ENCODE results near the gene ARHGAP18.
A peak's percentile ranks its signal among the peaks of the same experiment; 100 is the strongest.
"Not testable (repeated sequence)": the region's sequence is repeated elsewhere in the genome, so short reads cannot be mapped to it uniquely, and the experiment has no call there.

Gene ARHGAP18

DNA sequence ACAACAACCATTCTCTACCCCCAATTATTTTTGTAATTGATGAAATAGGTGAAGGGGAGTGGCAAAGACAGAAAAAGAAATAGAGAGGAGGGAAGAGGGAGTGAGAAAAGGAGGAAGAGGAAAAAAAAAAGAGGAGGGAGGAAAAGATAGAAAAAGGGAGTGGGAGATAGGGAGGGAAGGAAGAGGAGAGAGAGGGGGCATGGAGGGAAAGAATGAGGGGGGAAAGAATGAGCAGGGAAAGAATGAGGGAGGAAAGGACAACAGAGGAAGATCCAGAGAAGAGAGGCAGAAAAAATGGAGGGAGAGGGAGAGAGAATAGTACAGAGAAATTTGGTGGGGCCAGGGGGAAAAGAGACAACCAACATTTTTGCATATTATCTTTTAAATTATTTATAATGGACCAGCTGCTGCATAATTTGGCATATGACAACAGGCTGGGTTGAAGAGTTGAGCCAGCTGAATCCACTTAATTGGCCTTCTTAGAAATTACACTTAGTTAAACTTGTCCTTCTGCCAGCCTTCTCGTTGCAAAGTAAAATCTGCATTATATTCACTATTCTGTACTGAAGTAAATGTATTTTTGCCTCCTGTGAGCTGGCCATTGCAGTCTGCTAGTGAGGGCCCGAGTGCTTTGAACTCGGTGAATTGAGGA lies 101.0 kb downstream of the ARHGAP18 start:
- no peak for DNase-seq

- DNase-seq: peak; percentile 12
These were observed 102.3 kb downstream of the ARHGAP18 start for GRCh38 chr6:129607581-129608186.

GRCh38 chr6:129606664-129607063 lies 103.3 kb downstream of the ARHGAP18 start:
- peak; percentile 49 for DNase-seq

- no peak for DNase-seq
These were observed 104.0 kb downstream of the ARHGAP18 start for GRCh38 chr6:129605967-129606366.

DNA sequence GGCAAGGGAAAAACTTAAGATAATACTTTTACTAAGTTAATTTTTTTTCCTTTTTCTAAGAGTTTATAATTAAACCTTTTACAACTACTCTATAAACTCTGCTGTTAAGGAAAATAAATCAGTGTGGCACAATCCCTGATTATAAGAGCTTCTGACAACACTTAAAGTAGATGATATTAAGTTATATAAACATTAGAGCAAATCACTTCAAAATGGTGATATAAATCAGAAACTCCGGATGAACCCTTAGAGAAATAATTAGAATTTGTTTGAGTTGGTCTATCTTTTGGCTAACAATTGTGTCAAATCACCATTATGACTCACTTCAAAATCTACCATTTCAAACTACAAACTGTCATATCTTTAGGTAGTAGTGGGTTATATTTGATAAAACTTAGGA lies 104.9 kb downstream of the ARHGAP18 start:
- no peak for DNase-seq

DNA sequence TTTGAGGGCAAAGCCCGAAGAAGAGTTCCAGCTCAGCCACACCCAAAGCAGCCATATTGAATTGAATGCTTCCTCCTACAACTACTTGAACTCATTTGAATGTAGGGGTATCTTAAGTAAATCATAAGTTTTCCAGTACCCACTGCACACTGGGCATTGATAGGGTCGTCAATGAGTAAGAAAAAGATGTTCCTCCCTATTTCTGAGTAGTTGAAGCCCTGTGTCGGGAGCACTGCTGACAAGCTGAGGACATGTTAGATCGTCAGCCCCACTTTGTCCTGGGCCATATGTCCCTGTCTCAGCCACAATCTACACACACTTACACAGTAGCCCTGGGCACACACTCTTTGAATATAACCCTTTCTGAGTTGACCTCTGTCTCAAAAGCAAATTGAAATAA lies 105.7 kb downstream of the ARHGAP18 start:
- DNase-seq: no peak

DNA sequence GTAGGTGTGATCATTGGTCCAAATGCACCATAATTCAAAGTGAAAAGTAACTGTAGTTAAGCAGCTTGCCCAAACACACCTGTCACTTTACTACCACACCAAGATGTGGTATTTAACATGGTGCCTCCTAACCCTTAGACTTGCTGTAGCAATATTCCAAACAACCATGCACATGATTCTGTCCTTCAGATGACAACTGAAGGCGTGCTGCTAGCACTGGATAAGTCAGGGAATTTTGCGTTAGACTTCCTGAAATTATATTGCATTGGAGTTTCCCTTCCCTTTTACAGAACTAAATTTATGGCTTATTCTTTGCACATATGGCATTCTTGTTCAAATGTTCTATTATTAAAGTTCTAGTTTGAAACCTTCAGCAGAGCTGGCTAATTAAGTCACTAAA lies 106.2 kb downstream of the ARHGAP18 start:
- no peak for DNase-seq

DNA sequence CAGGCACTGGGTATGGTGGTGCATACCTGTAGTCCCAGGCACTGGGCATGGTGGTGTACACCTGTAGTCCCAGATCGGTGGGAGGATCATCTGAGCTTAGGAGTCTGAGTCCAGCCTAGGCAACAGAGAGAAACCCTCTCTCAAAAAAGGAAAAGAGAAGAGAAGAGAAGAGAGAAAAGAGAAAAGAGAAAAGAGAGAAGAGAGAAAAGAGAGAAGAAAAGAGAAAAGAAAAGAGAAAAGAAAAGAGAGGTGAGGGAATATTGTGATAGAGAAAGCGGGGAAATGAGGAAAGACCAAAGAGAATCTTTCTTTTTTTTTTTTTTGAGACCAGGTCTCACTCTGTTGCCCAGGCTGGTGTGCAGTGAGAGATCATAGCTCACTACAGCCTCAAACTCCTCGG lies 108.7 kb downstream of the ARHGAP18 start:
- DNase-seq: no peak

DNA sequence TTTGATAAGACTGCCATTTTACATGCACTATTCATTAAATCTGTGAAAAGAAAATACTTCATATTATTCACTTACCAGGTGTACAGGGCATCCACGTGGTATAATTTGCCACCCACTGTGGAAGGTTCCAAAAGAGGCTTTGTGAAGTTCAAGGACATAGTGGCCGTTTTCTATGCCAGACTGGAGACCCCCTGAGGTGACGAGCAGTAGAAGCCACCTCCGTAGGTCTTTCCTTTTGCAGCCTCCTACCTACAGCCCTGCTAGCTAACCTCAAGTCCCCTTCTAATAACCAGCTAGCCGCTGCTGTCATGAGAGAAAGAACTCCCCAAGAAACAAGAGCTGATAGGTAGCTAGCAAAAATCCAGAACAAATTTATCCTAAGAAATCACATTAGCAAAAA lies 110.5 kb downstream of the ARHGAP18 start:
- no peak for DNase-seq

DNA sequence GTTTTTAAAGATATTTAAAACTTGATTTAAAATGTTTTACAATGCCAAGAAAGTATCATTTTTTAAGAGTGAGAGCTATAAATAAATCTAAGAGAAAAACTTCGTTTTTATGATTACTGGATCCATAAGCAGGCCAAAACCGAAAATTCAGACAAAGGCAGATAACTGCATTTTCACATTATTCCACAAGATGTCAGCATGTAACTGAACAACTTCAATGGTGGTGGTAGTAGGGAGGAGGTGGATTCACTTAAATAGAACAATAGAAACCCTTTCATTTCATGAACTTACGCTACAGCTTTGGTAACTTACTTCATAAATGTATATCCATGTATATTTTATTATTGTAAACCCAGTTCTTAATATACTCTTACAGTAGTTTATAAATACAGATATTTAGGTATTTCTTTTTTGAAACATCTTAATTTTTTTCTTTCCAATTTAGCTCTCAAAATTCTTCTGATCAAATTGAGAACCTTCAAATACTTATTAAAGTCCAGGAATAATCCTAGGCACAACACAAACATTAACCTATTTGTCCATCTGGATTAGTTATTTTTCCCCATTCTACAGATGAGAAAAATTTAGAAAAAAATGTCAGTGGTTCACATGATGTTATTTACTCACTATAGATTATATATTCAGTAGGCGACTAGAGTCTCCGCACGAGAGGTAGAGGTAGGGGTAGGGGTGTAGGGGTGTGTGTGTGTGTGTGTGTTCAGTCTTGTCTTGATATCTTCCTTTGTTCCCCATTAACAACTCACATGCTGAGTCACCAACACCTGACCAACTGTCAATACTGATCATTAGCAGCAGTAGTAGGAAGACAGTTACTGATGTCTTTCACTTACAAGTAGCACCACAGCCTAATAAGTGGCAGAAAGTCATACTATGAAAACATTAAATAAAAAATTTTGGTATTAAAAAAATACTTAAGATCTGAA lies 111.5 kb downstream of the ARHGAP18 start:
- peak; percentile 75 for DNase-seq

DNA sequence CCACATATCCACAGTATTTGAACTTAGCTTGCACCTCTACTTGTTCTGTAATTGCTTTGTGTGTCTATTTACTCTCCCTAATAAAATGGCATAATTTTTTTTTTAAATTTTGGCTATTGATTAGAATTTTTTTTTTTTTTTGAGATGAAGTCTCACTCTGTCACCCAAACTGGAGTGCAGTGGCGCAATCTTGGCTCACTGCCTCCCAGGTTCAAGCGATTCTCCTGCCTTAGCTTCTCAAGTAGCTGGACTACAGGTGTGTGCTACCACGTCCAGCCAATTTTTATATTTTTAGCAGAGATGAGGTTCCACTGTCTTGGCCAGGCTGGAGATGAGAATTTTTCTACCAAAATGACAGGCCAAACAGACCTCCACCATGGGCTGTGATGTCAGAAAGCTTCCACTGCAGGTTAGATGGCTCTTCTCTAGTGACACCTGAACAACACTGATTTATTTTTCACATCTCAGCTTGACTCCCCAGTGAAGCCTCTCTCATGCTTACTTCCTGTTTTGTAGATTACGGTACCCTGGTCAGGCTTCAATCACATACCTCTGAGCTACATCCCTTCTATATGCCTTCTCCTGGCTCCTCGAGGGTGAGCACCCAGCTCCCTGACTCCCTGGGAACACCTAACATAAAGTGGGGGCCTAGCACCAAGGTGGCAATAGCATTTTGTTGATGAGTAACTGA lies 112.8 kb downstream of the ARHGAP18 start:
- DNase-seq: no peak

DNA sequence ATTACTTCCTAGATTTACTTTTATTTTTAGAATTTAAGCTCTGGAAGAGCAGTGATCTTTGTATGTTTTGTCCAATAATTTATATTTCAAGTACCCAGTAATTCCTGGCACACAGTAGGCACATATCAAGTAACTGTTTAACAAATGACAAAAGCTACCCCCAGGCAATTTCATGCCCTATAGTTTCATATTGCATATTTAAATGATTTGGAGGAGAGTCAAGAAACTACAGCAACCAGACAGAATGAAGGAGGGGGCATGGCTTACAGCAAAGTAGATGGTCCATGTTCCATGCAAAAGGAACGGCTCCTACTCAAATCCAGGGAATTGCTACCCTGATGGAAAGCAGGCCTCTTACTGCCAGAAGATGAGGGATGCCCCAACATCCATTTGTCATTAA lies 113.5 kb downstream of the ARHGAP18 start:
- DNase-seq: no peak

DNA sequence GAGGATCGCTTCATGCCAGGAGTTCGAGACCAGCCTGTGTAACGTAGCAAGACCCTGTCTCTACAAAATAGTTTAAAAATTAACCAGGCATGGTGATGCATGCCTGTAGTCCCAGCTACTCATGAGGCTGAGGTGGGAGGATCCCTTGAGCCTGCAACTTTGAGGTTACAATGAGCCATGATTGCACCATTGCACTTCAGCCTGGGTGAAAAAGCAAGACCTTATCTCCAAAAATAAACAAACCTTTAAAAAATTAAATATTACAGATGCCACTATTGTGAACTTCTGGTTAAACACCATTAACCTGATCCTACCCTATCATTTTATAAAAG lies 116.8 kb downstream of the ARHGAP18 start:
- no peak for DNase-seq

- no peak for DNase-seq
These were observed 117.3 kb downstream of the ARHGAP18 start for GRCh38 chr6:129592516-129593232.

DNA sequence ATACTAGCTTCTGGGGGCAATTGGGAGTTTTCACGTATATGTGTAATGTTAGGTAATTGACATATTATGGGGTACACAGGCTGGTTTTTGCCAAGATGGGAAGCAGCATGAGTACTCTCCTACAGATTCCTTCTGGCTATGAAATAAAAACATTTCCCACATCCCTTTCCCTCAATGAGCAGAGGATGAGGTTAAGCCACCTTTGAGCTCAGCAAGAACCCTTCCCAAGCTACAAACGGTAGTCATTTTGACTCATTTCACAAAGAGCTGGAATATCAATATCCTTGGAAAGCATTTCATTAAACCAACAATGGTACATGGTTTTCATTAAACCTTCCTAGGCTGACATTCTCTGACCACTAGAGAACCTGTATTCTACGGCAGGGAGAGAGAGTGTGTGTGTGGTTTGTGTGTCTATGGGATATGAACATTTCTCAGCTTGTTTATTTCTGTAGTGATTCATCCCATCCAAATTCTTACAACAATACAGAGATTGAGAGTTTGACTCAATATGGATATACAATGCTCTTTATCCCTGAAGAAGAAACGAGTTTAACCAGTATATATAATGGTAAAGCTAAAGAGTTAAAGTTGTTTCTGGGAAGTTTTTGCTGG lies 119.5 kb downstream of the ARHGAP18 start:
- no peak for DNase-seq

- no peak for DNase-seq
These were observed 123.2 kb downstream of the ARHGAP18 start for GRCh38 chr6:129586815-129587214.

DNA sequence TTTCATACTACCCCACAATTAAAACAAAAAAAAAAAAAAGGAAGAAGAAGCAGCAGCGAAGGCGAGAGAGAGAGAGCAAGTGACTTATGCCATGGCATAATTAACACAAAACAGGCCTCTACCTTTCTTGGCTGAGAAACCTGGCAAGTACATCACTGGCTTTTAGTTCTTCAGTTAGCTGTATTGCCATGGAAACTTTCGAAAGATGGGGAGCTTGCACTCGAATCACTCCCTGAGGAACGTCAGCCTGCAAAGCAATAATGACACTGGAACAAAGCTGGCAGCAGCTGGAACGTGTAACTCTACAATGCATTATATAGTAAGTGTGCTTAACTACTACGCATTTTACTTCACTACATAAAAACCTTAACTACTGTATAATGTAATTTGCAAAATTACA lies 126.1 kb downstream of the ARHGAP18 start:
- DNase-seq: no peak

DNA sequence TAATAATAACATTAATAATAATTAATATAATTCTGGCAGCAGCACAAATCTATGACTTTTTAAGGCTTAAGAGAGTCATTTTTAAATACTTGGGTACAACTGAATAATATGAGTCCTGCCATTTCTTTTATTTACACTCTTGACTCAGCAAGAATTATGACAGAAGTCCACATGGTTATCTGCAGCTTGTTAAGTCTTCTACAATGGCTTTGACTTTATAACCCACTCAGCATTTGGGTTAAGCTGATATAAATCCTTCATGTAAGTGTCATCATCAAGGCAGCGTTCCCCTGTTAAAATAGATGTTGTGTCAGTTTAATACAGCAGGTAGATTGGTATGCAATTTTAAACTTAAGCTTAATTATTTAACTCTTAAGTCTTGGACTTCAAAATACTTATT lies 131.7 kb downstream of the ARHGAP18 start:
- no peak for DNase-seq

- DNase-seq: no peak
These were observed 132.3 kb downstream of the ARHGAP18 start for GRCh38 chr6:129577691-129578090.

DNA sequence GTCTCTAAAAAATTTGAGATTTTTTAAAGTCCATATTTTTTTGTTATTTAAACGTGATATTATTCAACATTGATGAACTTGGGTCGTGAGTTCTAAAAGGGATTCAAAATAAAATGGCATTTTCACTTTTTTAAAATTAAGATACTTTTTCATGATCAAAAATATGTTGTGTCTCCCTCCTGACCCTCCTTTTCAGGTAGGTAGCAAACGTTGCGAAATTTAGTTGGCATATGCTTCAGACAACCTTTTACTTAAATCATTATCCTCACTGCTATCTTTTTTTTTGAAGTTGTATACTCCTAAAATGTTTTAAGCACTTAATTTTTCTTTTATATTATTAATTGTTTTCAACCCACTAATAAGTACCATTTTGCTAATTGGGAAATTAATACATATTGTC lies 133.5 kb downstream of the ARHGAP18 start:
- no peak for DNase-seq

- peak; percentile 6 for DNase-seq
These were observed 134.4 kb downstream of the ARHGAP18 start for GRCh38 chr6:129575378-129576118.

DNA sequence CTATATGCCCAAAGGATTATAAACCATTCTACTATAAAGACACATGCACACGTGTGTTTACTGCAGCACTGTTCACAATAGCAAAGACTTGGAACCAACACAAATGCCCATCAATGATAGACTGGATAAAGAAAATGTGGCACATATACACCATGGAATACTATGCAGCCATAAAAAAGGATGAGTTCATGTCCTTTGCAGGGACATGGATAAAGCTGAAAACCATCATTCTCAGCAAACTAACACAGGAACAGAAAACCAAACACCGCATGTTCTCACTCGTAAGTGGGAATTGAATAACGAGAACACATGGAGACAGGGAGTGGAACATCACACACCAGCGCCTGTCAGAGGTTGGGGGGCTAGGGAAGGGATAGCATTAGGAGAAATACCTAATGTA lies 135.4 kb downstream of the ARHGAP18 start:
- not testable (repeated sequence) for DNase-seq
